Ovary (tissue), 3 donors: ENCODE data around the gene DBH.

Experiments used
- CTCF ChIP-seq, 3 donors: fragments of 450-650 bp in 2 of 3; fragments of 200-600 bp in 1 of 3; IDR thresholded peaks; one replicate each; pipeline versions ENCODE4 v1.5.1 to v1.8.0; 2016 to 2022; ENCODE audit warnings: antibody characterized with exemption in 3 of 3, mild to moderate bottlenecking in 1 of 3
- EP300 ChIP-seq: sonication (generic); formaldehyde crosslinking; IDR thresholded peaks from one replicate; pipeline ENCODE4 v1.6.1; 2017; ENCODE audit warnings: antibody characterized with exemption
- POLR2A ChIP-seq: fragments of 450-650 bp; IDR thresholded peaks from one replicate; pipeline ENCODE4 v1.6.1; 2017; ENCODE audit warnings: antibody characterized with exemption, mild to moderate bottlenecking, moderate library complexity
- donor health status: DM: no; HTN: no; CAD: no.

- TF ChIP-seq POLR2A, result no peak
- TF ChIP-seq CTCF (IDR thresholded peaks at IDR 0.05), result no peak
- TF ChIP-seq EP300, result no peak
These were observed 11.0 kb downstream of the DBH start for GRCh38 chr9:133647148-133647547.
